GM19351 (cell line): Measurements from ENCODE around the gene PTPRR.
"Not testable (repeated sequence)": the region's sequence is repeated elsewhere in the genome, so short reads cannot be mapped to it uniquely, and the experiment has no call there.

ENCODE experiments used
- ATAC-seq: cut with Tn5 transposase; IDR thresholded peaks from one replicate; pipeline ENCODE4 v1.9.1; 2021; ENCODE audit warnings: mild to moderate bottlenecking, moderate library complexity; ENCODE audit not compliant: unreplicated experiment

The PTPRR gene

GRCh38 chr12:70842942-70843341 lies 77.6 kb downstream of the PTPRR start:
- ATAC-seq: no peak

GRCh38 chr12:70842136-70842535 lies 78.4 kb downstream of the PTPRR start:
- ATAC-seq: no peak

GRCh38 chr12:70840656-70841350 lies 79.7 kb downstream of the PTPRR start:
- no peak for ATAC-seq

GRCh38 chr12:70839544-70839943 lies 81.0 kb downstream of the PTPRR start:
- no peak for ATAC-seq

- no peak for ATAC-seq
Measured at GRCh38 chr12:70838127-70838526, 82.4 kb downstream of the PTPRR start.

- ATAC-seq: no peak
Measured at GRCh38 chr12:70837026-70837425, 83.5 kb downstream of the PTPRR start.

GRCh38 chr12:70835948-70836347 lies 84.6 kb downstream of the PTPRR start:
- no peak for ATAC-seq

GRCh38 chr12:70831543-70831942 lies 89.0 kb downstream of the PTPRR start:
- no peak for ATAC-seq

- ATAC-seq: no peak
Measured at GRCh38 chr12:70830221-70831061, 90.1 kb downstream of the PTPRR start.

GRCh38 chr12:70829070-70829469 lies 91.5 kb downstream of the PTPRR start:
- ATAC-seq: no peak

- ATAC-seq: no peak
Measured at GRCh38 chr12:70828351-70828750, 92.2 kb downstream of the PTPRR start.

- ATAC-seq: no peak
Measured at GRCh38 chr12:70826156-70826555, 94.4 kb downstream of the PTPRR start.

- no peak for ATAC-seq
Measured at GRCh38 chr12:70824511-70824910, 96.0 kb downstream of the PTPRR start.

GRCh38 chr12:70823182-70823976 lies 97.2 kb downstream of the PTPRR start:
- ATAC-seq: no peak

- no peak for ATAC-seq
Measured at GRCh38 chr12:70822412-70822811, 98.1 kb downstream of the PTPRR start.

GRCh38 chr12:70815971-70816391 lies 104.6 kb downstream of the PTPRR start:
- ATAC-seq: no peak

- ATAC-seq: no peak
Measured at GRCh38 chr12:70815056-70815455, 105.5 kb downstream of the PTPRR start.

GRCh38 chr12:70813559-70813958 lies 107.0 kb downstream of the PTPRR start:
- ATAC-seq: no peak

GRCh38 chr12:70812136-70812535 lies 108.4 kb downstream of the PTPRR start:
- ATAC-seq: no peak

- ATAC-seq: no peak
Measured at GRCh38 chr12:70809887-70810286, 110.7 kb downstream of the PTPRR start.

GRCh38 chr12:70807993-70808392 lies 112.5 kb downstream of the PTPRR start:
- ATAC-seq: not testable (repeated sequence)
